ENCODE results near the gene PNPLA8. TPM values are rescaled to one million over a fixed set of nuclear protein-coding genes. Genes with fewer than 3 reads are reported as not detected.
"Not testable (repeated sequence)": the region's sequence is repeated elsewhere in the genome, so short reads cannot be mapped to it uniquely, and the experiment has no call there.

PNPLA8 gene
- total and polyA plus RNA-seq, 2 donors (not counting 3 experiments of a cell fraction or from before 2014, with no cell fraction given): 5.9 to 19.9 TPM

- no peaks in the 10 kb centered on the region for H3K27me3 ChIP-seq (ENCODE audit: control insufficient read depth in 2 of 2, insufficient read depth in 2 of 2, low read length in 2 of 2)
- no peaks in the 10 kb centered on the region for H3K79me2 ChIP-seq (ENCODE audit: control insufficient read depth, insufficient read depth, low read length)
- no peaks in the 10 kb centered on the region for H3K9me3 ChIP-seq (replicated peaks; ENCODE audit: control insufficient read depth, insufficient read depth, low read length)
- TF ChIP-seq MAX (IDR thresholded peaks at IDR 0.05; ENCODE audit: insufficient read depth, insufficient read length): no peak
- no peak for TF ChIP-seq GATA2 (IDR thresholded peaks at IDR 0.05; ENCODE audit: insufficient read depth, insufficient read length, low read depth, low read length)
- no peak for TF ChIP-seq EZH2 (IDR thresholded peaks at IDR 0.05; ENCODE audit: borderline replicate concordance, low read depth, low read length, severe bottlenecking)
- no peak for TF ChIP-seq FOS (IDR thresholded peaks at IDR 0.05; ENCODE audit: borderline replicate concordance, insufficient read depth, low read length)
- no peak overlapping the region for H3K9ac ChIP-seq (replicated peaks; ENCODE audit: extremely low read depth, insufficient read depth, low read length)
- H2AFZ ChIP-seq (ENCODE audit: low read depth, low read length): no peak overlapping the region
- H4K20me1 ChIP-seq (replicated peaks; ENCODE audit: control insufficient read depth, extremely low read depth, insufficient read depth, low read length): no peaks in the 10 kb centered on the region
- H3K4me2 ChIP-seq (ENCODE audit: insufficient read depth, low read length): no peak overlapping the region
- no peak for DNase-seq (ENCODE audit: low read depth, low spot score)
- H3K9me1 ChIP-seq (replicated peaks; ENCODE audit: control insufficient read depth, extremely low read depth, insufficient read depth, low read length): no peaks in the 10 kb centered on the region
- FAIRE-seq: no peak
- BruUV-seq (replicated peaks): no TSS peak
- intact Hi-C loops (cut with micrococcal nuclease): no loop called here
- dilution Hi-C loops (cut with MboI; ENCODE audit: extremely low pct_ligation_motif_present, low sequenced_read_pairs): no loop called here
- no peak overlapping the region for H3K4me3 ChIP-seq (replicated peaks in 1 of 3; ENCODE audit: insufficient read depth in 1 of 3, low read depth in 1 of 3, low read length in 3 of 3)
- peaks cover 0 to 3% of the 10 kb centered on the region in 2 experiments for H3K36me3 ChIP-seq (ENCODE audit: control insufficient read depth in 2 of 2, extremely low read depth in 1 of 2, insufficient read depth in 2 of 2, low read length in 2 of 2)
- peaks cover 2% of the 10 kb centered on the region for H3K4me1 ChIP-seq (ENCODE audit: control insufficient read depth, extremely low read depth, insufficient read depth, low read length)
- ChIA-PET CTCF (interaction anchor here (0.8 to 2.5 kb wide), 8 partner anchors 10 to 286 kb away, joined by 3 to 10 read pairs (median 4); partner anchors contain the start of gene NRCAM), POLR2A (no interaction called here)
- no peak overlapping the region for H3K27ac ChIP-seq (ENCODE audit: insufficient read depth, low read depth, low read length)
These were observed 58.5 kb downstream of the PNPLA8 start for GRCh38 chr7:108467391-108467790.

- H3K4me3 ChIP-seq (replicated peaks in 1 of 3; ENCODE audit: insufficient read depth in 1 of 3, low read depth in 1 of 3, low read length in 3 of 3); BruUV-seq (replicated peaks); H3K9me1 ChIP-seq (replicated peaks; ENCODE audit: control insufficient read depth, extremely low read depth, insufficient read depth, low read length); FAIRE-seq; DNase-seq (ENCODE audit: low read depth, low spot score); H3K4me1 ChIP-seq (ENCODE audit: control insufficient read depth, extremely low read depth, insufficient read depth, low read length); POLR2A ChIA-PET; H4K20me1 ChIP-seq (replicated peaks; ENCODE audit: control insufficient read depth, extremely low read depth, insufficient read depth, low read length); H3K27me3 ChIP-seq (ENCODE audit: control insufficient read depth in 2 of 2, insufficient read depth in 2 of 2, low read length in 2 of 2); intact Hi-C loops (cut with micrococcal nuclease); H3K36me3 ChIP-seq (ENCODE audit: control insufficient read depth in 2 of 2, extremely low read depth in 1 of 2, insufficient read depth in 2 of 2, low read length in 2 of 2); H3K9me3 ChIP-seq (replicated peaks; ENCODE audit: control insufficient read depth, insufficient read depth, low read length); H2AFZ ChIP-seq (ENCODE audit: low read depth, low read length); H3K4me2 ChIP-seq (ENCODE audit: insufficient read depth, low read length); dilution Hi-C loops (cut with MboI; ENCODE audit: extremely low pct_ligation_motif_present, low sequenced_read_pairs); H3K9ac ChIP-seq (replicated peaks; ENCODE audit: extremely low read depth, insufficient read depth, low read length); H3K27ac ChIP-seq (ENCODE audit: insufficient read depth, low read depth, low read length); H3K79me2 ChIP-seq (ENCODE audit: control insufficient read depth, insufficient read depth, low read length): not testable (repeated sequence)
- CTCF ChIA-PET: interaction anchor here (0.6 to 1.6 kb wide), 3 partner anchors 31 to 455 kb away, joined by 3 to 6 read pairs (median 4); no protein-coding TSS in a partner anchor
These were observed 59.6 kb downstream of the PNPLA8 start for GRCh38 chr7:108466322-108466721.

Measured in endothelial cell of umbilical vein (primary cell).